ENCODE data around the gene KCNK7.

The KCNK7 gene

DNA sequence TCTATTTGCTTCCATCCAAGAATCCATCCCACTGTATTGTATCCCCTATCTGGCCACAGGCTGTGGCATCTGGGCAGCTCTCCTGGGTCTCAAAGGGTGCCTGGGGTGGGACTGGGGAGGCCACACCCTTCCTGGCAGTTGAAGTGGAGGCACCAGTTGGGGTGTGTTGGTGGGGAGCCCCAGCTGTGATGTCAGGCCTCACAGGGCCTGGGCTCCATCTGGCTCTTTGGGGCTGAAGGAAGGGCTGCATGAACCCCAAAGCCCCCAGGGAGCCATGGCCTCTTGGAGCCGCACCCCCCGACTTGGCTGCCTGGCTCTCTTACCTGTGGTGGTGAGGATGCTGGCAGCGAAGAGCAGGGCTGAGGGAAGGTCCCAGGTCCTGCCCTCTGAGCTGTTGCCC is 469 bp downstream of the KCNK7 start:
- DNase-seq (ENCODE audit: low spot score), result no peak
- TF ChIP-seq, protein P1, sequence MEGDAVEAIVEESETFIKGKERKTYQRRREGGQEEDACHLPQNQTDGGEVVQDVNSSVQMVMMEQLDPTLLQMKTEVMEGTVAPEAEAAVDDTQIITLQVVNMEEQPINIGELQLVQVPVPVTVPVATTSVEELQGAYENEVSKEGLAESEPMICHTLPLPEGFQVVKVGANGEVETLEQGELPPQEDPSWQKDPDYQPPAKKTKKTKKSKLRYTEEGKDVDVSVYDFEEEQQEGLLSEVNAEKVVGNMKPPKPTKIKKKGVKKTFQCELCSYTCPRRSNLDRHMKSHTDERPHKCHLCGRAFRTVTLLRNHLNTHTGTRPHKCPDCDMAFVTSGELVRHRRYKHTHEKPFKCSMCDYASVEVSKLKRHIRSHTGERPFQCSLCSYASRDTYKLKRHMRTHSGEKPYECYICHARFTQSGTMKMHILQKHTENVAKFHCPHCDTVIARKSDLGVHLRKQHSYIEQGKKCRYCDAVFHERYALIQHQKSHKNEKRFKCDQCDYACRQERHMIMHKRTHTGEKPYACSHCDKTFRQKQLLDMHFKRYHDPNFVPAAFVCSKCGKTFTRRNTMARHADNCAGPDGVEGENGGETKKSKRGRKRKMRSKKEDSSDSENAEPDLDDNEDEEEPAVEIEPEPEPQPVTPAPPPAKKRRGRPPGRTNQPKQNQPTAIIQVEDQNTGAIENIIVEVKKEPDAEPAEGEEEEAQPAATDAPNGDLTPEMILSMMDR (IDR thresholded peaks at IDR 0.05; ENCODE audit: extremely low read depth, missing control alignments), result no peak

DNA sequence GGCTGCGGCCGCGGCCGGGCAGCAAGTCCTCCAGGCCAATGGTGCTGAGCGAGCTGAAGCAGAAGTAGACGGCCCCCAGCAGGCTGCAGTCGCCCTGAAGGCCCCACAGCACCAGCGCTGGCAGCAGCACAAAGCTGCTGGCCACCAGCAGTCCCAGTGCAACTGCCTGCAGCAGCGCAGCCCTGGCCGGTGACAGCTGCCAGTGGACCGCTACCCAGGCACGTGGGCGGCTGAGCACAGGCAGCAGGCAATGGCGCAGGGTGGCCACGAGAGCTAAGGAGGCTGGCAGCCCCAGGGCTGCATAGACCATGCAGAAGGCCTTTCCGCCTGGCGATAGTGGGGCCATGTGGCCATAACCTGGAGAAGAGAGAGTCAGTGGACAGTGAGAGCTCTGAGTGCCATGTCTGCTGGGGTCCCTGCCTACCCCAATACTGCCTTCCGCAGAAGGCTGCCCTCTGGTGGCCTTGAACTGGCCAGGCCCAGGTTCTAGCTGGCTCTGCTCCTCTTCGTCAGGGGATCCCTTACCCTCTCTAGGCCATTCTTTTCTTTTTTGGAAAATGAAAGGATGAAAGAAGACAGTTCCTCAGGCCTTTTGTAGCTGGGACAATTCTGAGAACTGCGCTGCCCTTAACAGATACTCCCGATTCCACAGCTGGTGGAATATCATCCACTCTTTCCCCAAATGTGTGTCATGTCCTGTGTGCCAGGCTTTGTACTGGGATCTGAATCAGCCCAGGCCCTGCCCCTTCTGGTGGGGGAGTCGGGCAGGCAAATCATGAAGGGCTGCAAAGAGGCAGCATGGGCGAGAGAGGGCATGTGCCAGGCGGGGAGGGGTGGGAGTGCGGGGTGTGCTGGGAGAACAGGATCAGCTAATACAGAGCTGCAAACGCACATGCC is 1.8 kb downstream of the KCNK7 start:
- peak; percentile 75 for DNase-seq (ENCODE audit: low spot score)
- TF ChIP-seq, protein P1 (IDR thresholded peaks at IDR 0.05; ENCODE audit: extremely low read depth, missing control alignments), result peak; percentile 57

DNA sequence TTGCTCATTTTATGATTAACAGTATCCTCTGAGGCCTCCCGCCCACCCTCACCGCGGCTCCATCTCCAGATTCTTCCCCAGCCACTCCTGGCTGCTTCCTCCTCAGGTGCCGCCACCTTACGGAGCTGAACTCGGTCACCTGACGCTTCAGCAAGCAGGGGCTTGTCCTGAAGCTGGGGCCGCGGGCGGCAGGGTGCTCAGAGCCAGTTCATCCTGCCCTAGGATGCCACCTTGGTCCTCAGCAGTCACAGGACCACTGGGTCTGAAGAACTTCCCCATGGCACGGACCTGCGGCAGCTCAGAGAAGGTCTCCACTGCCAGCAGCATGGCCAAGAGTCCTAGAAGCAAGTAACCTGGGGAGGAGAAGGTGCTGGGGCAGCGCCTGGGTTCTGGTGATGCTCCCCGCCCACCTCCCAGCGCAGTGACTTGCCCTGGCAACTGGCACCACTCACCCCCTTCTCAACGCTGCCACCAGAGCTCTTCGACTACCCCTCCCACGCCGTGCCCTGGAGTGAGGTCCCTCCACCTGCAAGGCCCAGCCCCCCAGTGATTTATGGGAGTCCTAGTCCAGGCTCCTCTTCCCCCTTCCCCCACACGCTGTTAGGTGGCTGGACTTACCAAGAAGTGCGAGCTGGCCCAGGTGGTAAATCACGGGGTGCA is 2.6 kb downstream of the KCNK7 start:
- no peak for DNase-seq (ENCODE audit: low spot score)
- TF ChIP-seq, protein P1 (IDR thresholded peaks at IDR 0.05; ENCODE audit: extremely low read depth, missing control alignments), result no peak

DNA sequence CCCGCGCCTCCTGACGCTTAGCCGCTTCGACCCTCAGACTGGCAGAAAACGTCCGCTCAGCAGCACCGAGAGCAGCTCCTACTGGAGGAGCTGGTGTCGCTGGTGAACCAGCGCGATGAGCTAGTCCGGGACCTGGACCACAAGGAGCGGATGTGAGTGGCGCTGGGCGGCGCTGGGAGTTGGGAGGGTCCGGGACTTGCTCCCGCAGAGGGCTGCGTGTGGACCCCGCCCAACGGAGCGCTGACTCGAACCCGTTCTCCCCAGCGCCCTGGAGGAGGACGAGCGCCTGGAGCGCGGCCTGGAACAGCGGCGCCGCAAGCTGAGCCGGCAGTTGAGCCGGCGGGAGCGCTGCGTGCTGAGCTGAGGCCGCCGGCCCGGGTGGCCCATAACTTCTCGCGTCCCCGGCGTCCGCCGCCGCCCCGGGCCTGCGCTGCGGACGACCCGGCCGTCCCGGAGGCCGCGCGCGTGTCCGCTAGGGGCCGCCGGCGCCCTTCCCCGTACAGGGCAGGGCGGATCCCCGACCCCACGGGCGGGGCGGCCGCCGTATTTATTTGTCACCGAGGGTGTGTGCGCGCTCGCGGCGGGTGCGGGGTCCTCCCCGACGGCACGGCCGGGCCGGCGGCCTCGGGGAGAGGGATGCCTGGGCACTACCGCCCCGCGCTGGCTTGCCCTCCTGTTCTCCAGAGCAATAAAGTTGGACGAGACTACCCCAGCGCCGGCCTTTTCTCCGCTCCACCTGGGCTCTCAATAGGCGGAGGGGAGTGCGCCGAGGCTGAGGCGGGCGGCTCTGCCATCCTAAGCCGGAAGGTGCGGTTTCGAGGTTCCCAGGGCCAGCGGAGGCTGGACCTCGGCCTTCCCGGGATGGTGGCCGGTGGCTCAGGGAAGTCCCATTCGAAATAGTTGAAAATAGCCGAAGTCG is 3.4 kb downstream of the KCNK7 start:
- DNase-seq (ENCODE audit: low spot score), result no peak
- TF ChIP-seq, protein P1 (IDR thresholded peaks at IDR 0.05; ENCODE audit: extremely low read depth, missing control alignments), result no peak

DNA sequence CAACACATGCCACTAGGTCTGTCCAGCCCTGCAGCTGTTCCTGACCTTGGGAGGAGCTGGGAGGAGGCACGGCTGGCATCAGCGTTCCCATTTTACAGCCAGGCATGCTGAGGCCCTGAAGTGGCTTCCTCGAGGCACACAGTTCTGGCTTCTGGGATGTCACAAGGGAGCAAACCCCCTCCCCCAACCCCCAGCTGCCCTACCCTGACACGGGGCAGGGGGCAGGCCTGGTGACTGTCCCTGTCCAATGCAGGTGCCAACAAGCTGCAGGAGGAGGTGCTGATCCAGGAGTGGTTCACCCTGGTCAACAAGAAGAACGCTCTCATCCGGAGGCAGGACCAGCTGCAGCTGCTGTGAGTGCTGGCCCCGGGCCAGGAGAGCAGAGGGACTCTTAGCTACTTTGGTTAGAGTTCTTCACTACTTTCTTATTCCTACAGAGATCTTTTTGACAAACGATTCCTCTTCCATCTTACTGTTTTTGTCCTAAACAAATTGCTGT is 5.3 kb downstream of the KCNK7 start:
- DNase-seq (ENCODE audit: low spot score), result no peak
- TF ChIP-seq, protein P1 (IDR thresholded peaks at IDR 0.05; ENCODE audit: extremely low read depth, missing control alignments), result no peak

DNA sequence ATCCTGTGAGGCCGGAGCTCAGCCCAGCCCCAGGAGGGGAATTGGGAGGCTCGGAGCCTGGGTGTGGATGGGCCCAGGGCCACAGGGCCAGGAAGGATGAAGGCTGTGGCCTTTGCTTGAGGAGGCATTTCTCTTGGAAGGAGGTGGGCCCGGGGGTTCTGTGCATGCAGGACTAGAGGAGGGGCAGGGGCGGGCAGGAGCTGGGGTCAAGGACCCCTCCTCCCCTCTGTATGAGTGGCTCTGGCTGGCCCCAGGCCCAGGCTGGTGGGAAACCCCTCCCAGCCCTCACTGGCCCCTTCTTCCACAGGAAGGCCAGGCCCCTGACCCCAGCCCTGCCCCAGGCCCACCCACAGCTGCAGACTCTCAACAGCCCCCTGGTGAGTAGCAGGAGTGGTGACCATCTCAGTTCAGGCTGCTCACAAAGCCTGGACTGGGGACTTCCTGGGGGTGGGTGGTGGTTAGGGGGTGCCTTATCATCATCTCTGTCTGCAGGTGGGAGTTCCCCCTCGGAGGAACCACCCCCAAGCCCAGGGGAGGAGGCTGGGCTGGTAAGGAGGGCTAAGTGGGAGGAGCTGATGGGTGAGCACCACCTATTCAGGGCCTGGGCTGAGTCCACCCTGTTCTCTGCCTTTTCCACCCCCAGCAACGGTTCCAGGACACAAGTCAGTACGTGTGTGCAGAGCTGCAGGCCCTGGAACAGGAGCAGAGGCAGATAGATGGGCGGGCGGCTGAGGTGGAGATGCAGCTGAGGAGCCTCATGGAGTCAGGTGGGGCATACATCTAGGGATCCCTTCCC is 6.0 kb downstream of the KCNK7 start:
- DNase-seq (ENCODE audit: low spot score), result peak; percentile 87
- TF ChIP-seq, protein P1 (IDR thresholded peaks at IDR 0.05; ENCODE audit: extremely low read depth, missing control alignments), result no peak

Data from GM20000 (cell line).